Spinal cord (tissue), 10 donors: ENCODE results near the gene OR2J3. TPM values are rescaled to one million over a fixed set of nuclear protein-coding genes. Genes with fewer than 3 reads are reported as not detected.
A peak's percentile ranks its signal among the peaks of the same experiment; 100 is the strongest.
"Not testable (repeated sequence)": the region's sequence is repeated elsewhere in the genome, so short reads cannot be mapped to it uniquely, and the experiment has no call there.

ENCODE experiments used
- DNase-seq, 6 donors: peaks; one replicate each; pipeline versions ENCODE4 v3.0.0 to v3.0.0-alpha.2; 2013 to 2015; ENCODE audit warnings: low spot score in 6 of 6, low read depth in 4 of 6
- H3K27ac ChIP-seq: one replicate; pipeline ENCODE4 v1.5.1; 2013; ENCODE audit warnings: low read depth, low read length, control low read depth
- H3K27me3 ChIP-seq: one replicate; pipeline ENCODE4 v1.6.1; 2013; ENCODE audit warnings: low read length; ENCODE audit not compliant: control insufficient read depth, insufficient read depth
- H3K36me3 ChIP-seq: one replicate; pipeline ENCODE4 v1.6.1; 2013; ENCODE audit warnings: low read length; ENCODE audit not compliant: control insufficient read depth, insufficient read depth
- H3K4me1 ChIP-seq: one replicate; pipeline ENCODE4 v1.6.1; 2013; ENCODE audit warnings: low read length; ENCODE audit not compliant: control insufficient read depth, insufficient read depth
- H3K4me3 ChIP-seq: one replicate; pipeline ENCODE4 v1.5.1; 2013; ENCODE audit warnings: low read depth, low read length, control low read depth
- H3K9me3 ChIP-seq: one replicate; pipeline ENCODE4 v1.6.1; 2013; ENCODE audit warnings: low read length; ENCODE audit not compliant: control insufficient read depth, insufficient read depth
- WGBS: methylation state at CpG from one replicate; pipeline ENCODE4 v1.1.5; 2013; ENCODE audit warnings: missing lambda C conversion rate; ENCODE audit not compliant: insufficient coverage; 5-methylcytosine and 5-hydroxymethylcytosine counted together
- polyA plus RNA-seq, 2 donors: library from polyadenylated mRNA; unstranded; fragments of 120-200 nt; gene quantifications; one replicate each; pipeline ENCODE4 v1.2.1, GENCODE V29; 2013; ENCODE audit not compliant: insufficient read length in 2 of 2
- total RNA-seq, 2 donors: library from RNA; depleted of rRNA in 1 of 2; stranded (reverse); fragments of 120-200 nt in 1 of 2; fragments of >200 nt in 1 of 2; gene quantifications; one replicate each; pipeline versions ENCODE4 v1.2.3 to v1.2.4, GENCODE V29; 2013 to 2014
- donor health status: healthy.

OR2J3 gene
- total and polyA plus RNA-seq, 4 donors: 0.10 to 0.11 TPM; not detected in 2

DNA sequence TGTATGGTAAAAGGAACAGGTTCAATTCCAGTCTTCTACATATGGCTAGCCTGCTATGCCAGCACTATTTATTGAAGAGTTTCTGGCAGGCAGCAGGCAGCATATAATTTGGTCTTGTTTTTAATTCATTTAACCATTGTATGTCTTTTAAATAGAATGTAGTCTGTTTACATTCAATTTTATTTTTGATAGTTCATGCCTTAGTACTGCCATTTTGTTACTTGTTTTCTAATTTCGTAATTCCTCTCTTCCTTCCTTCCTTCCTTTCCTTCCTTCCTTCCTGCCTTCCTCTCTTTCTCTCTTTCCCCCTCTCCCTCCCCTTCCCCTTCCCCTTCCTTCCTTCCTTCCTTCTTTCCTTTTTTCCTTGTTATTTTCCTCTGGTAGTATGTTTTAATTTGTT, 45.2 kb downstream of the OR2J3 start:
- Histone ChIP-seq H3K4me1 (no peaks in the 10 kb centered on the region), H3K27me3 (no peaks in the 10 kb centered on the region), H3K4me3 (no peak overlapping the region), H3K27ac (no peak overlapping the region), H3K36me3 (no peaks in the 10 kb centered on the region), H3K9me3 (peaks cover 4% of the 10 kb centered on the region)
- DNase-seq: peak in 1 of 6 donors; percentile 8
- no CpG with 5 or more reads among the region's 1 CpG for WGBS

DNA sequence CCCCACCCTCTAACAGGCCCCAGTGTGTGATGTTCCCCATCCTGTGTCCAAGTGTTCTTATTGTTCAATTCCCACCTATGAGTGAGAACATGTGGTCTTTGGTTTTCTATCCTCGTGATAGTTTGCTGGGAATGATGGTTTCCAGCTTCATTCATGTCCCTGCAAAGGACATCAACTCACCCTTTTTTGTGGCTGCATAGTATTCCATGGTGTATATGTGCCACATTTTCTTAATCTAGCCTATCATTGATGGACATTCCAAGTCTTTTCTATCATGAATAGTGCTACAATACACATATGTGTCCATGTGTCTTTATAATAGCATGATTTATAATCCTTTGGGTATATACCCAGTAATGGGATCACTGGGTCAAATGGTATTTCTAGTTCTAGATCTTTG, 47.3 kb downstream of the OR2J3 start:
- not testable (repeated sequence) for H3K9me3 ChIP-seq, H3K4me1 ChIP-seq, H3K27ac ChIP-seq, H3K4me3 ChIP-seq, DNase-seq, H3K36me3 ChIP-seq, H3K27me3 ChIP-seq
- no CpG with 5 or more reads among the region's 1 CpG for WGBS

DNA sequence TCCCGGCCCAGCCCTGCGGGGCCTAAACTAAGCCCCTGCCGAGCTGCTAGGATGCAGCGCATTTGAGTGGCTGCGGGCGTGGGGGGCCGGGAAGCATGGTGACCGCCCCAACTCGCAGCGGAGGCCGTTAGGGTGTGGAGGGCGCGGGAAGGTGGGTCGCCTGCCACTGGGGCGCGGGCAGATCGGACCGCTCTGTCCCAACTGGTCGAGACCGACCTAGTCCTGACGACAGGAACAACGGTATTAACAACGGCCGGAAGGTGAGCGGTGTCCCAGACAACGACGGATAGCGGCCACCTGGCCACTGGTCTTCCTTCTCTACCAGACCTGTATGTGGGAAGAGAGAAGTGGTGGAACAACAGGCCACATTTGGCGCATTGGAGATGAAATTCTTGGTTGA, 52.1 kb downstream of the OR2J3 start:
- H3K4me1 ChIP-seq, H3K4me3 ChIP-seq, H3K27ac ChIP-seq, H3K27me3 ChIP-seq, DNase-seq, H3K9me3 ChIP-seq, H3K36me3 ChIP-seq: not testable (repeated sequence)
- 96% methylated on average over 8 of the region's 29 CpGs for WGBS

Other genes with a start within 250 kb of the OR2J3 start
- 10 to 100 TPM; 61.7 to 70.4 TPM for gene TRIM27, start 184.1 kb upstream of the OR2J3 start, total RNA-seq
- 10 to 100 TPM; 56.5 to 72.2 TPM for gene TRIM27, start 184.1 kb upstream of the OR2J3 start, polyA plus RNA-seq
- gene ZNF311, start 102.7 kb upstream of the OR2J3 start, total RNA-seq: 1 to 10 TPM; 3.1 to 5.6 TPM
- gene ZNF311, start 102.7 kb upstream of the OR2J3 start, polyA plus RNA-seq: 1 to 10 TPM; 6.9 TPM
- not detected for gene OR2W1, start 62.9 kb upstream of the OR2J3 start, total RNA-seq
- gene OR2W1, start 62.9 kb upstream of the OR2J3 start, polyA plus RNA-seq: not detected
- gene OR2B3, start 20.7 kb upstream of the OR2J3 start, total RNA-seq: not detected
- gene OR2B3, start 20.7 kb upstream of the OR2J3 start, polyA plus RNA-seq: not detected
- not detected for gene OR2J1, start 8.6 kb upstream of the OR2J3 start, total RNA-seq
- gene OR2J1, start 8.6 kb upstream of the OR2J3 start, polyA plus RNA-seq: not detected
- under 1 TPM; 0.11 to 0.40 TPM for gene OR2J2, start 62.8 kb downstream of the OR2J3 start, total RNA-seq
- not detected for gene OR2J2, start 62.8 kb downstream of the OR2J3 start, polyA plus RNA-seq
- under 1 TPM in 1 of 2 donors, not detected in 1; 0.40 TPM for gene OR14J1, start 193.6 kb downstream of the OR2J3 start, total RNA-seq
- gene OR14J1, start 193.6 kb downstream of the OR2J3 start, polyA plus RNA-seq: under 1 TPM; 0.06 to 0.08 TPM